ENCODE results near the gene STT3B.

The STT3B gene

GRCh38 chr3:31552103-31552502 lies 19.4 kb downstream of the STT3B start:
- no peak for DNase-seq (ENCODE audit: low spot score)

GRCh38 chr3:31553258-31553657 lies 20.5 kb downstream of the STT3B start:
- DNase-seq (ENCODE audit: low spot score) = no peak

GRCh38 chr3:31555204-31555603 lies 22.5 kb downstream of the STT3B start:
- no peak for DNase-seq (ENCODE audit: low spot score)

- DNase-seq (ENCODE audit: low spot score) = no peak
Observed at GRCh38 chr3:31559872-31560534, 27.3 kb downstream of the STT3B start.

- no peak for DNase-seq (ENCODE audit: low spot score)
Observed at GRCh38 chr3:31561891-31562290, 29.2 kb downstream of the STT3B start.

- DNase-seq (ENCODE audit: low spot score) = no peak
Observed at GRCh38 chr3:31562525-31562924, 29.8 kb downstream of the STT3B start.

- DNase-seq (ENCODE audit: low spot score) = no peak
Observed at GRCh38 chr3:31565288-31565687, 32.6 kb downstream of the STT3B start.

GRCh38 chr3:31567036-31567435 lies 34.3 kb downstream of the STT3B start:
- no peak for DNase-seq (ENCODE audit: low spot score)

GRCh38 chr3:31568649-31569048 lies 35.9 kb downstream of the STT3B start:
- DNase-seq (ENCODE audit: low spot score) = no peak

- DNase-seq (ENCODE audit: low spot score) = no peak
Observed at GRCh38 chr3:31571325-31571724, 38.6 kb downstream of the STT3B start.

GRCh38 chr3:31572236-31573004 lies 39.7 kb downstream of the STT3B start:
- DNase-seq (ENCODE audit: low spot score) = no peak

- no peak for DNase-seq (ENCODE audit: low spot score)
Observed at GRCh38 chr3:31573036-31573779, 40.5 kb downstream of the STT3B start.

GRCh38 chr3:31575448-31575847 lies 42.7 kb downstream of the STT3B start:
- no peak for DNase-seq (ENCODE audit: low spot score)

- no peak for DNase-seq (ENCODE audit: low spot score)
Observed at GRCh38 chr3:31576521-31576920, 43.8 kb downstream of the STT3B start.

GRCh38 chr3:31577232-31577631 lies 44.5 kb downstream of the STT3B start:
- no peak for DNase-seq (ENCODE audit: low spot score)

GRCh38 chr3:31579828-31580227 lies 47.1 kb downstream of the STT3B start:
- no peak for DNase-seq (ENCODE audit: low spot score)

- no peak for DNase-seq (ENCODE audit: low spot score)
Observed at GRCh38 chr3:31580645-31581044, 47.9 kb downstream of the STT3B start.

GRCh38 chr3:31581660-31582059 lies 48.9 kb downstream of the STT3B start:
- DNase-seq (ENCODE audit: low spot score) = no peak

- no peak for DNase-seq (ENCODE audit: low spot score)
Observed at GRCh38 chr3:31589228-31589627, 56.5 kb downstream of the STT3B start.

- DNase-seq (ENCODE audit: low spot score) = no peak
Observed at GRCh38 chr3:31590650-31591049, 57.9 kb downstream of the STT3B start.

GRCh38 chr3:31592764-31593163 lies 60.0 kb downstream of the STT3B start:
- no peak for DNase-seq (ENCODE audit: low spot score)

GRCh38 chr3:31596176-31596575 lies 63.5 kb downstream of the STT3B start:
- no peak for DNase-seq (ENCODE audit: low spot score)

GRCh38 chr3:31600431-31600830 lies 67.7 kb downstream of the STT3B start:
- no peak for DNase-seq (ENCODE audit: low spot score)
